K562 (cell line): ENCODE results near the gene ZNF558. TPM values are rescaled to one million over a fixed set of nuclear protein-coding genes. Genes with fewer than 3 reads are reported as not detected.

Source experiments
- BCL6 ChIP-seq: fragments of 250-450 bp; sonication (Bioruptor Pico); IDR thresholded peaks from 2 replicates; pipeline ENCODE4 v1.4.0; 2020
- DNMT1 ChIP-seq: fragments of 450-650 bp; IDR thresholded peaks from 2 replicates; pipeline ENCODE4 v1.6.1; 2016; ENCODE audit warnings: antibody characterized with exemption, mild to moderate bottlenecking
- FIP1L1 ChIP-seq: fragments of 200-400 bp; formaldehyde crosslinking; IDR thresholded peaks from 2 replicates; pipeline ENCODE4 v1.6.1; 2018; ENCODE audit warnings: mild to moderate bottlenecking, low read depth, low read length; ENCODE audit not compliant: poor library complexity, severe bottlenecking
- FOXP4 ChIP-seq: sonication (generic); formaldehyde crosslinking; IDR thresholded peaks from 2 replicates; pipeline ENCODE4 v1.8.0; 2022; ENCODE audit warnings: mild to moderate bottlenecking, missing genetic modification reagents, borderline replicate concordance
- GABPB2 ChIP-seq: fragments of 250-450 bp; sonication (Bioruptor Pico); conservative IDR thresholded peaks from 2 replicates; pipeline ENCODE4 v1.5.1; 2021; ENCODE audit warnings: mild to moderate bottlenecking
- GATAD2B ChIP-seq: fragments of 450-650 bp; IDR thresholded peaks from 2 replicates; pipeline ENCODE4 v1.6.1; 2017; ENCODE audit warnings: mild to moderate bottlenecking, borderline replicate concordance
- KLF10 ChIP-seq: fragments of 250-450 bp; sonication (Bioruptor Pico); IDR thresholded peaks from 2 replicates; pipeline ENCODE4 v1.6.1; 2021; ENCODE audit warnings: matching md5 sums
- L3MBTL2 ChIP-seq: fragments of 450-650 bp; IDR thresholded peaks from 2 replicates; pipeline ENCODE4 v1.6.1; 2016; ENCODE audit warnings: mild to moderate bottlenecking, moderate library complexity
- LCOR ChIP-seq: sonication (generic); formaldehyde crosslinking; IDR thresholded peaks from 2 replicates; pipeline ENCODE4 v1.8.0; 2022; ENCODE audit warnings: mild to moderate bottlenecking, missing genetic modification reagents
- MCM2 ChIP-seq: fragments of 450-650 bp; IDR thresholded peaks from 2 replicates; pipeline ENCODE4 v1.6.1; 2017; ENCODE audit warnings: low read depth, mild to moderate bottlenecking
- MECOM ChIP-seq: fragments of 250-450 bp; sonication (Bioruptor Pico); IDR thresholded peaks from 2 replicates; pipeline ENCODE4 v1.8.0; 2022; ENCODE audit warnings: inconsistent platforms
- NCOA2 ChIP-seq, 2 experiments: fragments of 450-650 bp; IDR thresholded peaks; 2 replicates each; pipeline ENCODE4 v1.6.1; 2018; ENCODE audit warnings: mild to moderate bottlenecking in 2 of 2, moderate library complexity in 1 of 2; ENCODE audit not compliant: partially characterized antibody in 2 of 2
- NKRF ChIP-seq: fragments of 450-650 bp; IDR thresholded peaks from 2 replicates; pipeline ENCODE4 v1.6.1; 2016; ENCODE audit warnings: borderline replicate concordance
- RAD21 ChIP-seq, 2 experiments: fragments of 250-450 bp in 1 of 2; fragments of 450-650 bp in 1 of 2; sonication (Bioruptor Pico) in 1 of 2; formaldehyde crosslinking in 1 of 2; IDR thresholded peaks in 1 of 2; conservative IDR thresholded peaks in 1 of 2; 2 replicates each; pipeline versions ENCODE4 v1.4.0 to v1.8.0; 2020 to 2022; ENCODE audit warnings: mild to moderate bottlenecking in 2 of 2, moderate library complexity in 1 of 2
- RBM17 ChIP-seq: fragments of 200-400 bp; formaldehyde crosslinking; IDR thresholded peaks from 2 replicates; pipeline ENCODE4 v1.6.1; 2017; ENCODE audit warnings: low read depth, mild to moderate bottlenecking, low read length, borderline replicate concordance
- RBM39 ChIP-seq: fragments of 200-400 bp; formaldehyde crosslinking; optimal IDR thresholded peaks from 2 replicates; pipeline ENCODE3; 2018; ENCODE audit warnings: low read depth, low read length
- RCOR1 ChIP-seq, 2 experiments: IDR thresholded peaks; 2 replicates each; pipeline ENCODE4 v1.6.1; 2012; ENCODE audit warnings: low read depth in 2 of 2, low read length in 2 of 2, borderline replicate concordance in 1 of 2, improper control_type of control experiment in 1 of 2
- SIN3B ChIP-seq: fragments of 450-650 bp; IDR thresholded peaks from 2 replicates; pipeline ENCODE4 v1.6.1; 2017; ENCODE audit warnings: low read depth, mild to moderate bottlenecking, moderate library complexity
- SMARCA5 ChIP-seq: fragments of 450-650 bp; IDR thresholded peaks from 2 replicates; pipeline ENCODE4 v1.6.1; 2016
- SRF ChIP-seq, 2 experiments: fragments of 250-450, 450-650 bp in 1 of 2; sonication (Bioruptor Pico) in 1 of 2; sonication (generic) in 1 of 2; formaldehyde crosslinking; IDR thresholded peaks; 2 replicates each; pipeline versions ENCODE4 v1.5.0 to v1.5.1; 2020 to 2022; ENCODE audit warnings: mild to moderate bottlenecking in 1 of 2, missing genetic modification reagents in 1 of 2
- ZNF212 ChIP-seq: fragments of 450-650 bp; formaldehyde crosslinking; IDR thresholded peaks from 2 replicates; pipeline ENCODE4 v1.4.0; 2020; ENCODE audit warnings: mild to moderate bottlenecking
- ZNF398 ChIP-seq: fragments of 250-450 bp; sonication (Bioruptor Pico); IDR thresholded peaks from 2 replicates; pipeline ENCODE4 v1.8.0; 2021; ENCODE audit warnings: moderate library complexity, mild to moderate bottlenecking, inconsistent platforms
- ZNF584 ChIP-seq: fragments of 200-800 bp; sonication (Bioruptor generic); IDR thresholded peaks from 2 replicates; pipeline ENCODE4 v1.6.1; 2016; ENCODE audit warnings: low read depth, mild to moderate bottlenecking, missing genetic modification characterization, missing compliant biosample characterization
- polyA plus RNA-seq, 8 experiments: library from polyadenylated mRNA; depleted of rRNA in 4 of 8; stranded (reverse) in 5 of 8; unstranded in 3 of 8; fragments of >200 nt; fragmentation: Nextera tagmentation in 2 of 8; fragmentation: Illumina TruSeq in 1 of 8; extraction: Ambion mirVana in 2 of 8; extraction: Trizol in 1 of 8; gene quantifications; 2 replicates each; pipeline versions ENCODE4 v1.2.1 to v1.2.3, GENCODE V29; 2011 to 2014; ENCODE audit warnings: inconsistent platforms in 1 of 8, missing spikeins in 1 of 8
- total RNA-seq, 7 experiments: library from RNA; depleted of rRNA in 6 of 7; stranded (reverse); fragments of >200 nt in 6 of 7; fragmentation: Illumina TruSeq in 2 of 7; extraction: Trizol in 2 of 7; gene quantifications; 2 replicates each; pipeline versions ENCODE4 v1.2.1 to v1.2.3, GENCODE V29; 2011 to 2021; ENCODE audit warnings: low replicate concordance in 1 of 7

ZNF558 gene
- total and polyA plus RNA-seq, 9 of the 15 experiments (the other 6 are each of a cell fraction or from before 2014, with no cell fraction given), result 5.4 to 47.6 (median 21.2) TPM

- TF ChIP-seq GATAD2B (peak; percentile 100), RBM17 (no peak), ZNF398 (CRISPR knock-in tag) (no peak), NKRF (peak; percentile 95), LCOR (no peak), RAD21 (CRISPR knock-in tag; conservative IDR thresholded peaks at IDR 0.05 in 1 of 2, IDR thresholded peaks at IDR 0.05 in 1 of 2) (no peak), SRF (CRISPR knock-in tag; IDR thresholded peaks at IDR 0.05) (0 out of 4 replicates have a peak, but pooled peaks of 1 of the 2 experiments have one; percentile 56), L3MBTL2 (peak; percentile 77), MECOM (CRISPR knock-in tag) (no peak), FOXP4 (CRISPR knock-in tag) (0 out of 2 replicates have a peak, but pooled peaks have one; percentile 47), ZNF584 (CRISPR knock-in tag) (no peak), KLF10 (CRISPR knock-in tag) (no peak), FIP1L1 (peak; percentile 47), GABPB2 (CRISPR knock-in tag) (no peak), NCOA2 (IDR thresholded peaks at IDR 0.05; ENCODE audit: partially characterized antibody in 2 of 2) (no peak), RBM39 (no peak), BCL6 (CRISPR knock-in tag) (no peak), SMARCA5 (no peak), ZNF212 (no peak), SIN3B (peak; percentile 63), RCOR1 (IDR thresholded peaks at IDR 0.05; ENCODE audit: borderline replicate concordance in 1 of 2, low read depth in 2 of 2, low read length in 2 of 2) (0 out of 4 replicates have a peak, but pooled peaks of 1 of the 2 experiments have one; percentile 7), MCM2 (no peak), DNMT1 (no peak)
Observed at GRCh38 chr19:8832132-8833021, at the start of gene ZNF558, which contains the start of gene MBD3L1 (continued).
